Stimulated activated CD8-positive, alpha-beta memory T cell treated with anti-CD3 and anti-CD28 coated beads, Interleukin-2, amount 100 ng/mL, for 1 hour (primary cell): ENCODE results near the gene GRB10.

Experiments
- DNase-seq, 2 donors: peaks; one replicate each; pipeline ENCODE4 v3.0.0-alpha.2; 2020; ENCODE audit warnings: low read depth in 2 of 2

GRB10 gene

DNA sequence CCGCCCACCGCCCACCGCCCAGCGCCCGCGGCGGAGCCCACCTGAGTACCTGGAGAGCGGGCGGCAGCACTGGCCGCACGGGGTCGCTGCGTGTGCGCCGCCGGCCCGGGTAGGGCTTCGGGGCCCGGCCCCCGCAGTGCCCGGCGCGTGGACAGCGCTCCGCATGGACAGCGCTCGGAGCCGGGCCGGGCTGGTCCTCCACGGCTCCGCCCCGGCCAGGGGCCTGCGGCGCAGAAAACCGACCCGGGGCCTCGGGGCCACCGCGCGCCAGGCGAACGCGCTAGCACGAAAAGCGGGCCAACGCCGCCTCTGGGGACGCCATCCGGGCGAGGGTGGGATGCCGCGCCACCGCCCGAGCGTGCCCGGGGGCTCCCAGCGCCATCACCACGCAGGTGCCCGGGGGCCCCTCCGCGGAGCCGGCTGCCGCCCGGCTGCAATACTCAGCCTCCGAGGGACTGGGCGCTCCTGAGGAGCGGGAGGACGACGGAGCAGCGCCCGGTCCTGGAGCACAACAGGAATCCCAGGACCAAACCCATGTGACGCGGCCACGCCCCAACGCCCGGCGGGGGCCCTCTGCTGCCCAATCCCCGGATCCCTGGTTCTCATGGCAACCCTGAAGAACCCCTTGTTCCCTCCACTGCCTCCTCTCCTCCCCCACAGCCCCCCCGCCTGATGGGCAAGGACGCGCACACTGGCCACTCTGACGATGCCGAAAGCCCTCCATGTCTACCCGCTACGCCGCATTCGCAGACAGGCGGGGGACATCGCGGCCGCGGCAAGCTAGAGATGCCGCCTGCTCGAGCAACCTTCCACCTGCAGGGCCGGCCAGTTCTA lies at the start of gene GRB10:
GRB10 (minus strand) TSS at position 522 of the 834 bp plus-strand sequence. CDS start 50,574 bp downstream, outside the sequence.
- no peak for DNase-seq

DNA sequence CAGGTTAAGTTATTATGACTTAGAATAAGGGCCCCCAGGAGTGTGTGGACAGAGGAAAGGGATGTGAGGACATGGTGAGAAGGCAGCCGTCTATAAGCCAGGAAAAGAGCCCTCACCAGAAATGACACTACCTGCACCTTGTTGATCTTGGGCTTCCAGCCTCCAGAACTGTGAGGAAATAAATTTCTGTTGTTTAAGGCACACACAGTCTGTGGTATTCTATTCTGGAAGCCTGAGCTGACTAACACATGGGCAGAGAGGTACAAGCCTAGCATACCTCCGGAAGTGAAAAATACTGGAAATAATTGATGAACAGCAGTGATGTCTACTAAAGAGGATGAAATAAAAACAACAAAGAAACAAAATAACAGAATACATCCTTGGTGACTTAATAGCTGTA lies 46.1 kb upstream of the GRB10 start:
- no peak for DNase-seq

- DNase-seq = no peak
These were observed 45.4 kb upstream of the GRB10 start for GRCh38 chr7:50828116-50828515.

- DNase-seq = no peak
These were observed 44.6 kb upstream of the GRB10 start for GRCh38 chr7:50827281-50827680.

DNA sequence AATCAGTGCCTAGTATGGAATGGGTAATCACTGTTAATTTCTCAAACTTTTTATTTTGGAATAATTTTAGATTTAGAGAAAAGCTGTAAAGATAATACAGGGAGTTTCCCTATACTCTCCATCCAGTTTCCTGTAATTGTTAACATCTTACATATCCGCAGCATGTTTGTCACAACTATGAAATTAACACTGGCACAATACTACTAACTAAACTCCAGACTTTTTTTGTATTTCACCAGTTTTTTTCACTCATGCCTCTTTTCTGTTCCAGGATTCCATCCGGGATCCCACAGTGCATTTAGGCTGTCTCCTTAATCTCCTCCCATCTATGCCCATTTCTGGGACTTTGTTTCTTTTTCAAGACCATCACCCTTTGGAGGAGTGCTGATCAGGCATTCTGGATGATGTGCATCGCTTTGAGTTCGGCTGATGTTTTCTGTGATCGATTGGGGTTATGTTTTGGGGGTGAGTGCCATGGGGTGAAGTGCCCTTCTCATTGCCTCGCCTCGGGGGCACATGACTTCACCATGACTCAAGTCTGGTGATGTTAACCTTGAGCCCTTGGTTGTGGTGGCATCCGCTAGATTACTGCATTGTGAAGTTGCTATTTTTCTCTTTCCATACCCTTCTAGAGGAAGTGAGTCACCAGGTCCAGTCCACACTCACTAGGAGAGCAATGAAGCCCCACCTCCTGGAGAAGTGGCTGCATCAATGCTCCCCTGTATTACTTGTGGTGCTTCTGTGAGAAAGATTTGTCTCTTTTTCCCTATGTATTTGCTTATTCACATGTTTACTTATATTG lies 43.9 kb upstream of the GRB10 start:
- DNase-seq = no peak

- no peak for DNase-seq
These were observed 42.8 kb upstream of the GRB10 start for GRCh38 chr7:50825465-50825864.

GRCh38 chr7:50824882-50825281 lies 42.2 kb upstream of the GRB10 start:
- DNase-seq = no peak

- DNase-seq = no peak
These were observed 40.0 kb upstream of the GRB10 start for GRCh38 chr7:50822706-50823105.

GRCh38 chr7:50822110-50822509 lies 39.4 kb upstream of the GRB10 start:
- DNase-seq = no peak

- DNase-seq = no peak
These were observed 38.8 kb upstream of the GRB10 start for GRCh38 chr7:50821457-50822008.

DNA sequence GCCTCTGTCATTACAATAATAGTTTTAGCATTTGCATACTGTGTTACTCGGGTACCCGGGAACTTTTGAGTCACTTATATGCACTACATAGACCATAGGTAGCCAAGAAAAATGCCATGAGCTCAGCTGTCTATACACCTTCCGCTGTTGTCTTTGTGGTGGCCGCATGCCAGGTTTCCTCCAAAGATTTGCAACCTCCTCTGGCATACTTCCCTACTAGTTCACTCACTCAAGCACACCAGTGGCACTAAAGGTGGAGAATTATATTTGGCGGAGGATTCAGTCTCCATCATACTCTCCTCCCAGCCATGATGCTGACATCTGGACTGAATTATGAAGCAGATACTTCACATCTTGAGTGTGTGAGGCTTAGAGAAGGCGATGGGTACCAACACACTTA lies 35.6 kb upstream of the GRB10 start:
- no peak for DNase-seq

DNA sequence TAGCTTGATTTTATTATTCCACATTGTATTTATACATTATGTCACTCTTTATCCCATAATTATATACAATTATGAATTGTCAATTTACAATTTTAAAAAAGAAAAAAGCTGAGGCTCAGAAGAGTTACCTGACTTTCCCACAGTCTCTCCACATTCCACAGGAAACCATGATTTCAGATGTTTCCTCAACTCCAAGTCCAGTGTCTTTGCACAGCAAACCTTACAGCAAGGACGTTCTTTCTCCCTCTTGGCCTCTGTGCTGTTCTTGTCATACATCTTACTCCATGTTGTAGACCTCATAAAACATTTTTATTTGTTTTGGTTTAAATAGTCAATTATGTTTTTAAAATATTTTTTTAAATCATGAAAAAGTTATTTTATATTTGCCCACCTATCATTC lies 34.9 kb upstream of the GRB10 start:
- no peak for DNase-seq

DNA sequence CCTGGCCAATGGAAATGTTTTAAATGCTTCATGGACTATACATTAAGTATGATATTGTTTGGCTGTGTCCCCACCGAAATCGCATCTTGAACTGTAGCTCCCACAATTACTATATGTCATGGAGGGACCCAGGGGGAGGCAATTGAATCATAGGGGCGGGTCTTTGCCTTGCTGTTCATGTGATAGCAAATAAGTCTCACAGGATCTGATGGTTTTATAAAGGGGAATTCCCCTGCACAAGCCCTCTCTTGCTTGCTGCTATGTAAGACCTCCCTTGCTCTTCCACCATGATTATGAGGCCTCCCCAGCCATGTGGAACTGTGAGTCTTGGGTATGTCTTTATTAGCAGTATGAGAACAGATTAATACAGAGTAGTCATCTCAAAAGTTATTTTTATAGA lies 32.4 kb upstream of the GRB10 start:
- DNase-seq = no peak

DNA sequence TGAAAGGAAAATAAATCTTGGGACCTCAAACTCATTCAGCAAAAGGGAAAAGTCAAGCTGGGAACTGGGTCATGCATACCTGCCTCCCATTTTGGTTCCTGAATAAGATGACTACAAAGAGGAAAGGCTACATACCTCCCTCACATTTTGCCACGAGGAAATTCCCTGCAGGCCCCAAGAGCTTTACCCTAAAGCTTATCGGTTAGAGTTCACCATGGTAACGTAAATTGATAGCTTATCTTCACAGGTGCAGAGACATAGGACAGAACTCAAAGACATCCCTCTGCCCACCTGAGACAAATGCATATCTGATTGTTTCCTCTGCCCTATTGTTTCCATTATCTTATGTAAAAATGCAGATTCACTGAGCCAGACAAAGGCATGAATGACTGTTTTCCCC lies 31.5 kb upstream of the GRB10 start:
- no peak for DNase-seq

GRCh38 chr7:50812841-50813475 lies 30.3 kb upstream of the GRB10 start:
- no peak for DNase-seq

GRCh38 chr7:50812094-50812493 lies 29.4 kb upstream of the GRB10 start:
- no peak for DNase-seq

- no peak for DNase-seq
These were observed 25.7 kb upstream of the GRB10 start for GRCh38 chr7:50808282-50808888.

DNA sequence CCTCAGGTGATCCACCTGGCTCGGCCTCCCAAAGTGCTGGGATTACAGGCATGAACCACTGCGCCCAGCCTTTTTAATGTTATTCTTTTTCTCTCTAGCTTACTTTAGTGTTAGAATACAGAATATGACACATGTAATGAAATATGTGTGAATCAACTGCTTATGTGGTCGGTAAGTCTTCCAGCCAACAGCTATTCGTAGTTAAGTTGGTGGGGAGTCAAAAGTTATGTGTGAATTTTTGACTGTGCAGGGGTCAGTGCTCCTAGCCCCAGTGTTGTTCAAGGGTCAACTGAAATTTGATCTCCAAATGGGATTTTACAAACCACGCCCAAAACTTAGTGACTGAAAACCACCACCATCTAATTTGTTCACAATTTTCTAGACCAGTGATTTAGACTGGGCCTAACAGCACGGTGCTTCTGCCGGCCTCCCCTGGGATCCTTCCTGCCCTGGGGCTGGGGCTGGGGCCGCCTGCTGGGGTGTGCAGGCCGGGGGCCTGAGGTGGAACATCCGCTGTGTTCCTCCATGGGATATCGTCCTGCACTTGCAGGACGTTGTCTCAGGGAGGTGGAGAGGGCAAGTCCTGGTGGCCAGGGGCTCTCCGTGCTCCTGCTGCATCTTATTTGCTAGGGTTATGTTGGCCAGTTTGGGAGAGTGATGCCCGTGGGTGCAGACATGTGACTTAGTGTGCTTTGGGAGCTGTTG lies 24.5 kb upstream of the GRB10 start:
- no peak for DNase-seq

DNA sequence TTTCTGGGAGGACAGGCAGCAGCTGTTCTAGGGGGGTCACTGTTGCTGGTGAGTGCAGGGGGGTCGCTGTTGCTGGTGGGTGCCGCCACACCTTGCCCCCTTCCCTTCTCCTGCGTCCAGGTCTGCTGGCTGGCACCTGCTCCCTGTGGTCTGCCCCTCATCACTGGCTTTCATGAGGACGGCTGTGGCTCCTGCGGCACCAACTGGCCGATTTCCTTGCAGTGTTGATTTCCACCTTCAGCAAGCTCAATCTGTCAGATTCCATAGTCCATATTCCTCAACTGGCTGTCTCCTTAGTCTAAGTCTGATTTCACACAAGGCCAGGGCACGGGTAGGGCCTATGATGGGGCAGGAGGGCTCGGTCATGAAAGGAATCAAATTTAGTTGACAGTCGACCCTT lies 23.4 kb upstream of the GRB10 start:
- DNase-seq = no peak

DNA sequence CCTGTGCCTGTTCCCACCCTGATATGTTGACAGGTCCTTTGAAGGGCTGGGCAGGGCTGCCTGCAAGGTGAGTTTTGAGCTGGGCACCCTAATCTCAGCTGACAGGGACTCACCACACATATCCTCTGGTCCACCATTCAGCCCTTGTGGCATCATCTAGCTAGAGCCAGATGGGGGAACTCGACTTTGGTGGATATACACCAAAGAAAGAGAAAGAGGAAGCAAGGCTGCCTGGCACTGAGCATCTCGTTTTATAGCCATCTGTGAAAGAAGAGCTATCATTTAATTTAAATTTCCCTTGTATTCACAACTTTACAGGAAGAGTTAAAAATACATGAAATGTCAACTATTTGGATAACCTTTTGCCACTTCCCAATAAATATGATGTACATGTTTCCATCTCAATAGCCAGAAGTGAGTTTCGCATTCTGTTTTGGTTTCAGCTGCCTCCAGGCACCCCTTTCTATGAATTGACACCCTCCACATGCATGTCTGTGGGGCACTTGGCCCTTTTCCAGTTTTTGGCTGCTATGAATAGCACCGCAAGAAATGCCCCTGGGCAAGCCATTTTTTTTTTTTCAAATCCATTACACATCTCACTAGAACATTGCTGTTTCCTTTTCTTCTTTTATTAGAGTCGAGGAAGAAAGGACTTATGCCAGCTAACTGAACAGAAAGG lies 22.9 kb upstream of the GRB10 start:
- DNase-seq = no peak
